Measurements from ENCODE around the gene CERS5. TPM values are rescaled to one million over a fixed set of nuclear protein-coding genes. Genes with fewer than 3 reads are reported as not detected.

The CERS5 gene
- total and polyA plus RNA-seq, 4 donors: 6.9 to 16.2 (median 8.2) TPM

DNA sequence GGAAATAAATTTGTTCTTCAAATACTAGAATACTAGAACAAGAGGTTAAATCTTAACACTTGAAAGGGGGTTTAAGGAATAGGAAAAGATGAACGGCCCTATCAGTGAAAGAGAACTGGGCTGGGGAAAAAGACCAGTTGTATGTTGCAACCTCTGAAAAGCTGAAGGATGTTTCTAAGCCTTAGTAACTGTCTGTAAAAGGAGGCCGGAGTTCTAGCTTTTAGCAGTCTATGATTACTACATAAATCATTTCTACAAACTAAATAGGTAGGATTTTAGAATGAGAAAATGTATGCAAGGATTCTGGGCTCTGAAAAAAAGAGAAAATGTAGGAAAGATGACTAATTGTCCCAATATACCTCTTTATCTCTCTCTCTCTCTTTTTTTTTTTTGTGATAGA is 4.9 kb downstream of the CERS5 start:
- Histone ChIP-seq H3K9me3 (ENCODE audit: control insufficient read depth in 4 of 4, low read length in 3 of 4) (no peaks in the 10 kb centered on the region), H3K27ac (ENCODE audit: low read depth in 1 of 2, low read length in 2 of 2) (no peak overlapping the region), H3K4me3 (ENCODE audit: low read depth in 1 of 3, low read length in 3 of 3) (no peak overlapping the region), H3K9ac (ENCODE audit: low read depth in 1 of 2, low read length in 2 of 2) (no peak overlapping the region), H3K27me3 (ENCODE audit: control insufficient read depth in 4 of 4, insufficient read depth in 4 of 4, low read length in 3 of 4) (no peaks in the 10 kb centered on the region), H3K4me1 (ENCODE audit: control insufficient read depth in 4 of 4, insufficient read depth in 4 of 4, low read length in 3 of 4) (peaks cover 1 to 8% (median 6%) of the 10 kb centered on the region in 4 donors), H3K36me3 (ENCODE audit: control insufficient read depth in 4 of 4, insufficient read depth in 3 of 4, low read depth in 1 of 4, low read length in 3 of 4) (no peaks in the 10 kb centered on the region)
- 87% methylated on average over 2 of the region's 2 CpGs for WGBS
- TF ChIP-seq SP1 (IDR thresholded peaks at IDR 0.05): no peak
- TF ChIP-seq RXRA (IDR thresholded peaks at IDR 0.05): no peak
- TF ChIP-seq HNF4A (conservative IDR thresholded peaks at IDR 0.05): no peak
- no peak for TF ChIP-seq REST (IDR thresholded peaks at IDR 0.05)
- TF ChIP-seq, protein P1, sequence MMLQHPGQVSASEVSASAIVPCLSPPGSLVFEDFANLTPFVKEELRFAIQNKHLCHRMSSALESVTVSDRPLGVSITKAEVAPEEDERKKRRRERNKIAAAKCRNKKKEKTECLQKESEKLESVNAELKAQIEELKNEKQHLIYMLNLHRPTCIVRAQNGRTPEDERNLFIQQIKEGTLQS (IDR thresholded peaks at IDR 0.05): no peak
- TF ChIP-seq FOXA1 (IDR thresholded peaks at IDR 0.05): no peak
- no peak for DNase-seq (ENCODE audit: low spot score)

DNA sequence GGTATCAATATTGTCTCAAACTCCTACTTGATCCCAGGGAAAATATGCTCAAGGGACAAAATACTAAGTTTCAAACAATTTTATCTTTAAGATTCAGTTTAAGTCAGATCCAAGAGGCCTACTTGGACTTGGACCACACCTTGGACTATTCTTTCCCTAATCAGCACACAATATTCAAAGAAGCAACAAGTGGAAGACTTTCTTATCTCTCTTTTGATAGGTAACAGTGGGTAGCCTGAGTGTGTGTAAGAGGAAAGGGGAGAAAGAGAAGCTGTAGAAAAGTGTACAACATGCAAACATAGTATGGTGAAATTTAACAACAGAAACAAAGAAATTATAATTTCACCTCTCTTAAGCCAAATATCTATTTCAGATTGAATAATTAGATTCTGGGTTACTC is 6.5 kb downstream of the CERS5 start:
- H3K9ac ChIP-seq (ENCODE audit: low read depth in 1 of 2, low read length in 2 of 2): no peak overlapping the region
- peaks cover 0 to 1% (median 0%) of the 10 kb centered on the region in 4 donors for H3K4me1 ChIP-seq (ENCODE audit: control insufficient read depth in 4 of 4, insufficient read depth in 4 of 4, low read length in 3 of 4)
- H3K36me3 ChIP-seq (ENCODE audit: control insufficient read depth in 4 of 4, insufficient read depth in 3 of 4, low read depth in 1 of 4, low read length in 3 of 4): no peaks in the 10 kb centered on the region
- H3K9me3 ChIP-seq (ENCODE audit: control insufficient read depth in 4 of 4, low read length in 3 of 4): no peaks in the 10 kb centered on the region
- no peak overlapping the region for H3K27ac ChIP-seq (ENCODE audit: low read depth in 1 of 2, low read length in 2 of 2)
- no peak overlapping the region for H3K4me3 ChIP-seq (ENCODE audit: low read depth in 1 of 3, low read length in 3 of 3)
- H3K27me3 ChIP-seq (ENCODE audit: control insufficient read depth in 4 of 4, insufficient read depth in 4 of 4, low read length in 3 of 4): no peaks in the 10 kb centered on the region
- DNase-seq (ENCODE audit: low spot score): no peak
- TF ChIP-seq RXRA (IDR thresholded peaks at IDR 0.05) (no peak), REST (IDR thresholded peaks at IDR 0.05) (no peak)
- TF ChIP-seq, protein P2, sequence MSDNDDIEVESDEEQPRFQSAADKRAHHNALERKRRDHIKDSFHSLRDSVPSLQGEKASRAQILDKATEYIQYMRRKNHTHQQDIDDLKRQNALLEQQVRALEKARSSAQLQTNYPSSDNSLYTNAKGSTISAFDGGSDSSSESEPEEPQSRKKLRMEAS (IDR thresholded peaks at IDR 0.05): no peak

DNA sequence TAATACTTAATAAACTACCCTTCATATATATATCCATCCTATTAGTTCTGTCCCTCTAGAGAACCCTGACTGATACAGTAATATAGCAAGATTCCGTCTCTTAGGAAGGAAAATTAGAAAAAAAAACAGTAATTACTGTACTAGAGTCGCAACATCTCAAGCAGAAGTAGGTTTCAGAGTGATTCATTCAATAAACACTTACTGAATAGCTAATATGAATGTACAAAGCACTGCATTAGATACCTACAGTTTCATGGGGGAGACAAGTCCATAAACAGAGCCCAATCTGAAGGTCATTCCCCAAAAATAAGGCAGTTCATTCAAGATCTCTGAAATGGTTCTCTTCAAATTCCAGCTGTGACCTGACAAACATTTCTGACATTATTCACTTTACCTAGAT is 9.9 kb downstream of the CERS5 start:
- no peaks in the 10 kb centered on the region for H3K4me1 ChIP-seq (ENCODE audit: control insufficient read depth in 4 of 4, insufficient read depth in 4 of 4, low read length in 3 of 4)
- no peak overlapping the region for H3K9ac ChIP-seq (ENCODE audit: low read depth in 1 of 2, low read length in 2 of 2)
- no peaks in the 10 kb centered on the region for H3K36me3 ChIP-seq (ENCODE audit: control insufficient read depth in 4 of 4, insufficient read depth in 3 of 4, low read depth in 1 of 4, low read length in 3 of 4)
- DNase-seq (ENCODE audit: low spot score): no peak
- no peak overlapping the region for H3K27ac ChIP-seq (ENCODE audit: low read depth in 1 of 2, low read length in 2 of 2)
- no peak overlapping the region for H3K4me3 ChIP-seq (ENCODE audit: low read depth in 1 of 3, low read length in 3 of 3)
- H3K9me3 ChIP-seq (ENCODE audit: control insufficient read depth in 4 of 4, low read length in 3 of 4): no peaks in the 10 kb centered on the region
- WGBS: 95% methylated on average over 2 of the region's 2 CpGs
- H3K27me3 ChIP-seq (ENCODE audit: control insufficient read depth in 4 of 4, insufficient read depth in 4 of 4, low read length in 3 of 4): no peaks in the 10 kb centered on the region
- no peak for TF ChIP-seq TAF1 (conservative IDR thresholded peaks at IDR 0.05)
- no peak for TF ChIP-seq ZBTB33 (IDR thresholded peaks at IDR 0.05)
- TF ChIP-seq REST (IDR thresholded peaks at IDR 0.05): no peak
- no peak for TF ChIP-seq RAD21 (IDR thresholded peaks at IDR 0.05)
- no peak for TF ChIP-seq SP1 (IDR thresholded peaks at IDR 0.05)
- TF ChIP-seq, protein P3, sequence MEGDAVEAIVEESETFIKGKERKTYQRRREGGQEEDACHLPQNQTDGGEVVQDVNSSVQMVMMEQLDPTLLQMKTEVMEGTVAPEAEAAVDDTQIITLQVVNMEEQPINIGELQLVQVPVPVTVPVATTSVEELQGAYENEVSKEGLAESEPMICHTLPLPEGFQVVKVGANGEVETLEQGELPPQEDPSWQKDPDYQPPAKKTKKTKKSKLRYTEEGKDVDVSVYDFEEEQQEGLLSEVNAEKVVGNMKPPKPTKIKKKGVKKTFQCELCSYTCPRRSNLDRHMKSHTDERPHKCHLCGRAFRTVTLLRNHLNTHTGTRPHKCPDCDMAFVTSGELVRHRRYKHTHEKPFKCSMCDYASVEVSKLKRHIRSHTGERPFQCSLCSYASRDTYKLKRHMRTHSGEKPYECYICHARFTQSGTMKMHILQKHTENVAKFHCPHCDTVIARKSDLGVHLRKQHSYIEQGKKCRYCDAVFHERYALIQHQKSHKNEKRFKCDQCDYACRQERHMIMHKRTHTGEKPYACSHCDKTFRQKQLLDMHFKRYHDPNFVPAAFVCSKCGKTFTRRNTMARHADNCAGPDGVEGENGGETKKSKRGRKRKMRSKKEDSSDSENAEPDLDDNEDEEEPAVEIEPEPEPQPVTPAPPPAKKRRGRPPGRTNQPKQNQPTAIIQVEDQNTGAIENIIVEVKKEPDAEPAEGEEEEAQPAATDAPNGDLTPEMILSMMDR (IDR thresholded peaks at IDR 0.05; ENCODE audit: low read depth, low read length, missing input control): no peak

Measured in liver (tissue), 9 donors.